GM12874 (cell line): ENCODE measurements around the gene SAMMSON.

ENCODE experiments used
- CTCF ChIP-seq: IDR thresholded peaks from 2 replicates; pipeline ENCODE4 v1.5.1; 2011; ENCODE audit warnings: low read depth, mild to moderate bottlenecking, control low read depth, low read length, moderate library complexity; ENCODE audit not compliant: insufficient read depth

Gene SAMMSON

DNA sequence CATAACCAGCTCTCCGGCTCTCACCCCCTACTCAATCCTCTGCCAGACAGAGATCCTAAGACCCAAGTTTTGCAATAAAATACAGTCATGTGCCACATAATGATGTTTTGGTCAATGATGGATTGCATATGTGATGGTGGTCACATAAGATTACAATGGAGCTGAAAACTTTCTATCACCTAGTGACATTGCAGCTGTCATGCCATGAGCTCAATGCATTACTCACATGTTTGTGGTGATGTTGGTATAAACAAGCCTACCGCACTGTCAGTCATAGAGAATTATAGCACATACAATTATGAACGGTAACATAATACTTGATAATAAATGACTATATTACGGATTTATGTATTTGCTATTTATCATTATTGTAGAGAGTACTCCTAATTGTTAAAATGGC, 26.9 kb upstream of the SAMMSON start:
- no peak for TF ChIP-seq CTCF

GRCh38 chr3:69976021-69976420, 23.5 kb upstream of the SAMMSON start:
- no peak for TF ChIP-seq CTCF

GRCh38 chr3:69983546-69984265, 15.8 kb upstream of the SAMMSON start:
- no peak for TF ChIP-seq CTCF

DNA sequence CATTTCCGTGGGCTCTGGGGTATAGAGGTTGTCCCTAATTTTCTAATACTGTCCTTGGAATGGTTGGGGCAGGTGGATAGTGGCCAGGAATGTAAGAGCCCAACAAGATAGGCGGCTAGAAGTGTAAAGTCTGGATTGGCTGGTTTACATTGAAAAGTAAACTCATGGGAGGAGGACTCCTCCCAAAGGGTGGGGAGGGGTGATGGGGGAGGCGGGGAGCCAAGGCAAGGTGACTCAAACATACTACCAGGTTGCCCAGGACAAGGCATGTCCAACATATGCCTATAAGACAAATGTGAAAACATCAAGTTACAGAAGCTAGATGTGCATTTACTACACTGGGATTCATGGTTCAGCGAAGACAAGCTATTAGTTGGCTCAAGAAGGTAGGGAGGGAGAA, 14.3 kb upstream of the SAMMSON start:
- TF ChIP-seq CTCF = no peak

- TF ChIP-seq CTCF = no peak
Measured at GRCh38 chr3:69986419-69986818, 13.1 kb upstream of the SAMMSON start.

DNA sequence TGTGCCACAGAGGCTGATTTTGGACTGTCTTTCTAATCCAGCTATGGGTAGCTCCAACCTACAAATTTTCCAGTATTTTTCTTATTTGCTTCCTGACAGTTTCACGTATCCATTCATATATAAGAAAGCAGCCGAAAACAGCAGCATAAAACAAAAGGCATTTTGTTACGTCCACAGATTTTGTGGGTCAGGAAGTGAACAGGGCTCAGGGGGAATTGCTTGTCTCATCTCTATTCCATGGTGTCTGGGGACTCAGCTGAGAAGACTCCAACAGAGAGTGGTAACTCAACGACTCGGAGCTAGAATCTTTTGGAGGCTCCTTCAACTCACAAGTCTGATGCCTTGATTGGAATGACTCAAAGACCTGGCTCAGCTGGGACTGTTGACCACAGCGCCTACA, 11.7 kb upstream of the SAMMSON start:
- no peak for TF ChIP-seq CTCF

GRCh38 chr3:69993757-69994156, 5.8 kb upstream of the SAMMSON start:
- TF ChIP-seq CTCF = no peak
